ENCODE results near the gene CCDC91. TPM values are rescaled to one million over a fixed set of nuclear protein-coding genes. Genes with fewer than 3 reads are reported as not detected.
"Not testable (repeated sequence)": the region's sequence is repeated elsewhere in the genome, so short reads cannot be mapped to it uniquely, and the experiment has no call there.

CCDC91 gene
- total RNA-seq, 4 donors from 2014 or later = 19.0 to 38.1 (median 23.1) TPM

- TF ChIP-seq CTCF (IDR thresholded peaks at IDR 0.05) (no peak), POLR2A (IDR thresholded peaks at IDR 0.05) (no peak)
- H3K4me1 ChIP-seq = no peaks in the 10 kb centered on the region
- WGBS = 69% methylated on average over 3 of the region's 3 CpGs
- H3K36me3 ChIP-seq = no peaks in the 10 kb centered on the region
- no peaks in the 10 kb centered on the region for H3K9me3 ChIP-seq
- no peak for DNase-seq (ENCODE audit: low spot score in 2 of 2)
- H3K27me3 ChIP-seq = no peaks in the 10 kb centered on the region
- no peak overlapping the region for H3K27ac ChIP-seq
- H3K4me3 ChIP-seq = no peak overlapping the region
These were observed 267.5 kb downstream of the CCDC91 start for GRCh38 chr12:28457785-28458184.

- Histone ChIP-seq H3K9me3 (no peaks in the 10 kb centered on the region), H3K4me1 (no peaks in the 10 kb centered on the region), H3K27me3 (no peaks in the 10 kb centered on the region), H3K36me3 (no peaks in the 10 kb centered on the region), H3K4me3 (no peak overlapping the region), H3K27ac (no peak overlapping the region)
- TF ChIP-seq EP300 (IDR thresholded peaks at IDR 0.05) (no peak), CTCF (IDR thresholded peaks at IDR 0.05) (no peak), POLR2A (IDR thresholded peaks at IDR 0.05) (no peak), POLR2AphosphoS5 (IDR thresholded peaks at IDR 0.05) (no peak)
- WGBS = 78% methylated on average over 3 of the region's 3 CpGs
- DNase-seq (ENCODE audit: low spot score in 2 of 2) = no peak
These were observed 269.2 kb downstream of the CCDC91 start for GRCh38 chr12:28459481-28459880.

GRCh38 chr12:28460420-28461130 lies 270.3 kb downstream of the CCDC91 start:
- Histone ChIP-seq H3K9me3 (no peaks in the 10 kb centered on the region), H3K36me3 (no peaks in the 10 kb centered on the region), H3K27ac (no peak overlapping the region), H3K4me1 (no peaks in the 10 kb centered on the region), H3K27me3 (no peaks in the 10 kb centered on the region), H3K4me3 (no peak overlapping the region)
- WGBS = 84% methylated on average over 2 of the region's 2 CpGs
- TF ChIP-seq CTCF (IDR thresholded peaks at IDR 0.05) (no peak), EP300 (IDR thresholded peaks at IDR 0.05) (no peak), POLR2A (IDR thresholded peaks at IDR 0.05) (no peak), POLR2AphosphoS5 (IDR thresholded peaks at IDR 0.05) (no peak)
- DNase-seq (ENCODE audit: low spot score in 2 of 2) = no peak

GRCh38 chr12:28463396-28463795 lies 273.1 kb downstream of the CCDC91 start:
- no peaks in the 10 kb centered on the region for H3K36me3 ChIP-seq
- H3K9me3 ChIP-seq = no peaks in the 10 kb centered on the region
- H3K27me3 ChIP-seq = no peaks in the 10 kb centered on the region
- H3K4me1 ChIP-seq = no peaks in the 10 kb centered on the region
- DNase-seq (ENCODE audit: low spot score in 2 of 2) = no peak
- TF ChIP-seq CTCF (IDR thresholded peaks at IDR 0.05) (no peak), EP300 (IDR thresholded peaks at IDR 0.05) (no peak), POLR2A (IDR thresholded peaks at IDR 0.05) (no peak), POLR2AphosphoS5 (IDR thresholded peaks at IDR 0.05) (no peak)
- no peak overlapping the region for H3K27ac ChIP-seq
- no peak overlapping the region for H3K4me3 ChIP-seq

- H3K9me3 ChIP-seq; H3K36me3 ChIP-seq; H3K27me3 ChIP-seq; H3K4me3 ChIP-seq; H3K4me1 ChIP-seq; DNase-seq (ENCODE audit: low spot score in 2 of 2); H3K27ac ChIP-seq: not testable (repeated sequence)
- WGBS = 95% methylated on average over 9 of the region's 9 CpGs
These were observed 281.5 kb downstream of the CCDC91 start for GRCh38 chr12:28471762-28472161.

- H3K4me1 ChIP-seq; H3K36me3 ChIP-seq; H3K27me3 ChIP-seq; H3K27ac ChIP-seq; DNase-seq (ENCODE audit: low spot score in 2 of 2); H3K4me3 ChIP-seq; H3K9me3 ChIP-seq: not testable (repeated sequence)
- WGBS = 92% methylated on average over 3 of the region's 3 CpGs
These were observed 285.9 kb downstream of the CCDC91 start for GRCh38 chr12:28476206-28476605.

- H3K36me3 ChIP-seq; H3K4me1 ChIP-seq; H3K27me3 ChIP-seq; DNase-seq (ENCODE audit: low spot score in 2 of 2); H3K27ac ChIP-seq; H3K4me3 ChIP-seq; H3K9me3 ChIP-seq: not testable (repeated sequence)
- WGBS = 89% methylated on average over 1 of the region's 1 CpG
These were observed 288.8 kb downstream of the CCDC91 start for GRCh38 chr12:28479097-28479496.

Data from suprapubic skin (tissue), 4 donors.